ENCODE results near the gene HTATIP2. TPM values are rescaled to one million over a fixed set of nuclear protein-coding genes. Genes with fewer than 3 reads are reported as not detected.

The HTATIP2 gene
- total RNA-seq, 1 donor from 2014 or later: 84.5 TPM

DNA sequence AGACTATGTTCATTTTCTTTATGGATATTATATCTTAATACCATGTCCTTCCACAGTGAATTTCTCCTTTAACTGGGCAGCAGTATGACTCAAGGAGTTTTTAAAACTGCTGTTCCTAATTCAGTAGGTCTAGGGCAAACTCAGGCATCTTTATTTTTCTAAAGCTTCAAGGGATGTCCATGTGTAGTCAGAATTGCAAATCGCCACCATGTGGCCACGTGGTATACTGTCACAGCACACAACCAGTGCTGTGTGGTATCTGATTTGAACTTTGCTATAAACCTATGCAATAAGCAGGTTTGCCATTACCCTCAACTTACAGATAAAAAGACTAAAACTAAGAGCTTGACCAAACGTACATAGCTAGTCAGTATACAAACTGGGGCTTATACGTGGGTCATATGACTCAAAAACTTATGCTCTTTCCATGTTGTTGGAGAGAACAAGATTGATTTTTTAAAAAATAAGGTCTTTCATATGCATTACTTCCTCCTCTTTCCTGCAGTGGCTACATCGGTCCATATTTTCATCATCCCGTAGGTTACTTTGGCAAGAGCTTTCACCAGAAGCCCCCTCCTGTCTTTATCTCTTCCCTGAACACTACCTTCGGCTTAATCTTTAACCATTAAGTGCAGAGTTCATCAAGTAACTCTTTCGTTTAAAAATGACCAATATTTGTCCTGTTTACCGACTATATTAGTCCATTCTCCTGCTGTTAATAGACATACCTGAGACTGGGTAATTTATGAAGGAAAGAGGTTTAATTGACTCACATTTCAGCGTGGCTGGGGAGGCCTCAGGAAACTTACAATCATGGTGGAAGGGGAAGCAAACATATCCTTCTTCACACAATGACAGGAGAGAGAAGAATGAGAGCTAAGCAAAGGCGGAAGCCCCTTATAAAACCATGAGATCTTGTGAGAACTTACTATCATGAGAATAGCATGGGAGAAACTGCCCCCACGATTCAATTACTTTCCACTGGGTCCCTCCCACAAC is 8.0 kb upstream of the HTATIP2 start:
- peak; percentile 61 for DNase-seq (ENCODE audit: low read depth)

DNA sequence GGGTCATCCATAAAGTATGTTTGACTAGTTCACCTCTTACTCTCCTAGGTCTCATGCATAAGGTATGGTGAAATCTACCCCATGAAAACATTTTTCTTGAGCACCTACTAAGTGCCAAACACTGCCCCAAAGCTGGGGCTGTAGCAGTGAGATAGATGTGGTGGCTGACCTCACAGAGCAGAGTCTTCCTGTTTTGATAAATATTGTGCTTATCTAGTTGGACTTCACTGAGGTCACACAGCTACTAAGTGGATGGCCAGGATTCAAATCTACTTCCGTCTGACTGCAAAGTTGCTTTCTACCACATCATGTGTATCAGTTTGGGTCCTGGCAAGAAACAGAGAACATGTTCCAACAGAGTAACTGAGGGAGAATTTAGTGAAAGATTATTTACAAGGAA is 6.4 kb upstream of the HTATIP2 start:
- H3K36me3 ChIP-seq (ENCODE audit: control insufficient read depth, insufficient read depth, low read length): no peaks in the 10 kb centered on the region
- TF ChIP-seq, protein P1, sequence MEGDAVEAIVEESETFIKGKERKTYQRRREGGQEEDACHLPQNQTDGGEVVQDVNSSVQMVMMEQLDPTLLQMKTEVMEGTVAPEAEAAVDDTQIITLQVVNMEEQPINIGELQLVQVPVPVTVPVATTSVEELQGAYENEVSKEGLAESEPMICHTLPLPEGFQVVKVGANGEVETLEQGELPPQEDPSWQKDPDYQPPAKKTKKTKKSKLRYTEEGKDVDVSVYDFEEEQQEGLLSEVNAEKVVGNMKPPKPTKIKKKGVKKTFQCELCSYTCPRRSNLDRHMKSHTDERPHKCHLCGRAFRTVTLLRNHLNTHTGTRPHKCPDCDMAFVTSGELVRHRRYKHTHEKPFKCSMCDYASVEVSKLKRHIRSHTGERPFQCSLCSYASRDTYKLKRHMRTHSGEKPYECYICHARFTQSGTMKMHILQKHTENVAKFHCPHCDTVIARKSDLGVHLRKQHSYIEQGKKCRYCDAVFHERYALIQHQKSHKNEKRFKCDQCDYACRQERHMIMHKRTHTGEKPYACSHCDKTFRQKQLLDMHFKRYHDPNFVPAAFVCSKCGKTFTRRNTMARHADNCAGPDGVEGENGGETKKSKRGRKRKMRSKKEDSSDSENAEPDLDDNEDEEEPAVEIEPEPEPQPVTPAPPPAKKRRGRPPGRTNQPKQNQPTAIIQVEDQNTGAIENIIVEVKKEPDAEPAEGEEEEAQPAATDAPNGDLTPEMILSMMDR (IDR thresholded peaks at IDR 0.05; ENCODE audit: insufficient read depth, low read length, severe bottlenecking): no peak
- no peak for FAIRE-seq
- no peaks in the 10 kb centered on the region for H3K27me3 ChIP-seq (ENCODE audit: control insufficient read depth, insufficient read depth, low read length)
- DNase-seq (ENCODE audit: low read depth): peak; percentile 20
- H3K4me3 ChIP-seq (ENCODE audit: low read depth, low read length): no peak overlapping the region

More for the DNA sequence above, 8.0 kb upstream of the HTATIP2 start:
- H3K27me3 ChIP-seq (ENCODE audit: control insufficient read depth, insufficient read depth, low read length): no peaks in the 10 kb centered on the region
- TF ChIP-seq, protein P1 (IDR thresholded peaks at IDR 0.05; ENCODE audit: insufficient read depth, low read length, severe bottlenecking): peak; percentile 72
- no peak for FAIRE-seq
- H3K36me3 ChIP-seq (ENCODE audit: control insufficient read depth, insufficient read depth, low read length): no peaks in the 10 kb centered on the region
- no peak overlapping the region for H3K4me3 ChIP-seq (ENCODE audit: low read depth, low read length)

DNA sequence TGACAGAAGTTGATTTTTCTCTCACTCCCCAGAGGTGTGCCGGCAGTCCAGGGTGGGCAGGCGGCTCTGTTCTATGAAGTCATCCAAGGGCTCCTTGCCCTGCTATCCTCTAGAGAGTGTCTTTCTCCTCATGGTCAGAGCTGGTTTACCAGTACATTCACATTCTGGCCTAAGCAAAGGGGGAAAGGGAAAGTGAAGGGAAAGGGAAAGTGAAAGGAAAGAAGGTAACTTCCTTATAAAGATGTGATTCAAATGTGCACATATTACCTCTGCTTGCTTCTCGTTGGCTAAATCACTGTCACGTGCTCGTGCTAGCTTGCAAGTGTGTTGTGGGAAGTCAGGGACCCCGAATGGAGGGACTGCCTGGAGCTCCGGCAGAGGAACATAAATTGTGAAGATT is 2.9 kb upstream of the HTATIP2 start:
- Histone ChIP-seq H3K4me3 (ENCODE audit: low read depth, low read length) (no peak overlapping the region), H3K36me3 (ENCODE audit: control insufficient read depth, insufficient read depth, low read length) (no peaks in the 10 kb centered on the region), H3K27me3 (ENCODE audit: control insufficient read depth, insufficient read depth, low read length) (no peaks in the 10 kb centered on the region)
- DNase-seq (ENCODE audit: low read depth): peak; percentile 30
- TF ChIP-seq, protein P1 (IDR thresholded peaks at IDR 0.05; ENCODE audit: insufficient read depth, low read length, severe bottlenecking): no peak
- no peak for FAIRE-seq

DNA sequence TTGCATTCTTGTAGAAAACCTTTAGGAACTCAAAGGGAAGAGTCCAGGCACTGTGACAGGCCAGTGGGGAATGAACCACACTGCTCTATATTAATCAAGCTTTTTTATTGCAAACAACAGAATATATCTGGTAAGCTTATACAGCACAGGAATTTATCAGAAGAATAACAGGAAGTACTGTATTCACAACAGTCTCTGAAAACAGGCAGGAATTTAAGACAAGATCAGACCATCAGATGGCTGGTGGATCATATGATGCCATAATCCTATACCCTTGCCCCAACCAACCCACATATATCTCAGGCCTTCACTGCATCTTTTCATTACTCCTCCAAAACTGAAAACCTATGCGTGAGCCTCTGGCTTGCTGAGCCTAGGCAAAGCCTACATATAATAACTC is 1.0 kb upstream of the HTATIP2 start:
- Histone ChIP-seq H3K27me3 (ENCODE audit: control insufficient read depth, insufficient read depth, low read length) (no peaks in the 10 kb centered on the region), H3K36me3 (ENCODE audit: control insufficient read depth, insufficient read depth, low read length) (no peaks in the 10 kb centered on the region), H3K4me3 (ENCODE audit: low read depth, low read length) (no peak overlapping the region)
- DNase-seq (ENCODE audit: low read depth) (no peak), FAIRE-seq (no peak)
- TF ChIP-seq, protein P1 (IDR thresholded peaks at IDR 0.05; ENCODE audit: insufficient read depth, low read length, severe bottlenecking): no peak

DNA sequence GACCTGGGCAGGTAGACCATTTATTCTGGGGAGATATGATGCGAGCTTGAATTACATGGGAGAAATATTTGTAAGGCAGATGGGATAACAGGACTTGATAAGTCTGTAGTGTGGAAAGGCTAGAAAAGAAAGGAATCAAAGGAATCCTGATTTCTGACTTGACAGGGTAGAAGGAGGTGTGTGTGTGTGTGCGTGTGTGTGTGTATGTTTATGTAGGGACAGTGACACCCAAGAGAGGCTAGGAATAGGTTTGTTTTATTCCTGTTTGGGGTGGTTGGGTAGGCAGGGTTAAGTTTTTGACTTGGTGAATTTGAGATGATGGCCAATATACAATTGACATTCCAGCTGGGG is 390 bp upstream of the HTATIP2 start:
- no peaks in the 10 kb centered on the region for H3K27me3 ChIP-seq (ENCODE audit: control insufficient read depth, insufficient read depth, low read length)
- H3K4me3 ChIP-seq (ENCODE audit: low read depth, low read length): peak overlapping the region; percentile 58
- TF ChIP-seq, protein P1 (IDR thresholded peaks at IDR 0.05; ENCODE audit: insufficient read depth, low read length, severe bottlenecking): no peak
- FAIRE-seq: no peak
- no peaks in the 10 kb centered on the region for H3K36me3 ChIP-seq (ENCODE audit: control insufficient read depth, insufficient read depth, low read length)
- no peak for DNase-seq (ENCODE audit: low read depth)

Measured in bronchial epithelial cell (primary cell).